K562 (cell line): ENCODE results near the gene MED15.
"Not testable (repeated sequence)": the region's sequence is repeated elsewhere in the genome, so short reads cannot be mapped to it uniquely, and the experiment has no call there.

ENCODE experiments used
- CTCF ChIP-seq, 3 experiments: IDR thresholded peaks in 2 of 3; conservative IDR thresholded peaks in 1 of 3; 2 replicates each; pipeline ENCODE4 v1.5.1; 2011 to 2012; ENCODE audit warnings: low read length in 3 of 3, mild to moderate bottlenecking in 3 of 3, control low read depth in 2 of 3, improper control_type of control experiment in 1 of 3, inconsistent platforms in 1 of 3, low read depth in 1 of 3, mixed read lengths in 1 of 3, moderate library complexity in 1 of 3; ENCODE audit not compliant: insufficient read depth in 2 of 3
- RCOR1 ChIP-seq, 2 experiments: IDR thresholded peaks; 2 replicates each; pipeline ENCODE4 v1.6.1; 2012; ENCODE audit warnings: low read depth in 2 of 2, low read length in 2 of 2, borderline replicate concordance in 1 of 2, improper control_type of control experiment in 1 of 2

- TF ChIP-seq CTCF (IDR thresholded peaks at IDR 0.05 in 2 of 3, conservative IDR thresholded peaks at IDR 0.05 in 1 of 3; ENCODE audit: insufficient read depth in 2 of 3, low read depth in 1 of 3, low read length in 3 of 3), result 0 out of 6 replicates have a peak, but pooled peaks of 1 of the 3 experiments have one; percentile 3
- not testable (repeated sequence) for TF ChIP-seq RCOR1 (IDR thresholded peaks at IDR 0.05; ENCODE audit: borderline replicate concordance in 1 of 2, low read depth in 2 of 2, low read length in 2 of 2)
Measured at GRCh38 chr22:20483143-20483506, 24.3 kb upstream of the MED15 start.
